Measurements from ENCODE around the gene NOC2L.
A peak's percentile ranks its signal among the peaks of the same experiment; 100 is the strongest.

NOC2L gene

GRCh38 chr1:974687-975328, 15.8 kb upstream of the NOC2L start:
- DNase-seq (ENCODE audit: low read depth) = no peak

- DNase-seq (ENCODE audit: low read depth) = no peak
These were observed 15.2 kb upstream of the NOC2L start for GRCh38 chr1:974293-974640.

- DNase-seq (ENCODE audit: low read depth) = no peak
These were observed 14.6 kb upstream of the NOC2L start for GRCh38 chr1:973459-974292.

GRCh38 chr1:972726-973458, 13.8 kb upstream of the NOC2L start:
- no peak for DNase-seq (ENCODE audit: low read depth)

- DNase-seq (ENCODE audit: low read depth) = no peak
These were observed 12.9 kb upstream of the NOC2L start for GRCh38 chr1:971751-972506.

GRCh38 chr1:970973-971730, 12.1 kb upstream of the NOC2L start:
- no peak for DNase-seq (ENCODE audit: low read depth)

- no peak for DNase-seq (ENCODE audit: low read depth)
These were observed 11.4 kb upstream of the NOC2L start for GRCh38 chr1:970242-970972.

GRCh38 chr1:969260-969855, 10.3 kb upstream of the NOC2L start:
- no peak for DNase-seq (ENCODE audit: low read depth)

- no peak for DNase-seq (ENCODE audit: low read depth)
These were observed 8.6 kb upstream of the NOC2L start for GRCh38 chr1:967466-968343.

- peak; percentile 57 for DNase-seq (ENCODE audit: low read depth)
These were observed 7.7 kb upstream of the NOC2L start for GRCh38 chr1:966704-967300.

- DNase-seq (ENCODE audit: low read depth) = no peak
These were observed 7.2 kb upstream of the NOC2L start, which contains the start of gene PLEKHN1 for GRCh38 chr1:966135-966703. Gene PLEKHN1, plus strand, starts transcription at chr1:966482. Its CDS starts 50 bp downstream, at chr1:966532.

- DNase-seq (ENCODE audit: low read depth) = no peak
These were observed 6.6 kb upstream of the NOC2L start for GRCh38 chr1:965526-966134.

GRCh38 chr1:964691-965525, 5.9 kb upstream of the NOC2L start:
- DNase-seq (ENCODE audit: low read depth) = no peak

- DNase-seq (ENCODE audit: low read depth) = no peak
These were observed 4.9 kb upstream of the NOC2L start for GRCh38 chr1:963746-964525.

- DNase-seq (ENCODE audit: low read depth) = no peak
These were observed 4.2 kb upstream of the NOC2L start for GRCh38 chr1:963301-963651.
